HG03457 (cell line): ENCODE measurements around the gene CRIM1.

Source experiments
- ATAC-seq: cut with Tn5 transposase; IDR thresholded peaks from one replicate; pipeline ENCODE4 v1.9.1; 2021; ENCODE audit warnings: moderate number of reproducible peaks; ENCODE audit not compliant: unreplicated experiment

The CRIM1 gene

GRCh38 chr2:36541891-36542595 is 186.5 kb downstream of the CRIM1 start:
- no peak for ATAC-seq

GRCh38 chr2:36544638-36545338 is 189.2 kb downstream of the CRIM1 start:
- ATAC-seq, result no peak

GRCh38 chr2:36545871-36546416 is 190.4 kb downstream of the CRIM1 start:
- no peak for ATAC-seq

GRCh38 chr2:36547906-36548305 is 192.3 kb downstream of the CRIM1 start:
- ATAC-seq, result no peak

- no peak for ATAC-seq
Measured at GRCh38 chr2:36549165-36549574, 193.6 kb downstream of the CRIM1 start.

- ATAC-seq, result no peak
Measured at GRCh38 chr2:36550006-36550405, 194.4 kb downstream of the CRIM1 start.

- no peak for ATAC-seq
Measured at GRCh38 chr2:36553683-36554082, 198.1 kb downstream of the CRIM1 start.

- no peak for ATAC-seq
Measured at GRCh38 chr2:36554531-36554930, 199.0 kb downstream of the CRIM1 start.

GRCh38 chr2:36555789-36556188 is 200.2 kb downstream of the CRIM1 start:
- ATAC-seq, result no peak

GRCh38 chr2:36556842-36557241 is 201.3 kb downstream of the CRIM1 start:
- no peak for ATAC-seq

GRCh38 chr2:36559221-36559942 is 203.8 kb downstream of the CRIM1 start:
- no peak for ATAC-seq

GRCh38 chr2:36560726-36561125 is 205.1 kb downstream of the CRIM1 start:
- ATAC-seq, result no peak

GRCh38 chr2:36561237-36561944 is 205.8 kb downstream of the CRIM1 start:
- no peak for ATAC-seq

- ATAC-seq, result no peak
Measured at GRCh38 chr2:36562240-36562639, 206.7 kb downstream of the CRIM1 start.

GRCh38 chr2:36562973-36563532 is 207.5 kb downstream of the CRIM1 start:
- ATAC-seq, result no peak

- ATAC-seq, result no peak
Measured at GRCh38 chr2:36564377-36564930, 208.9 kb downstream of the CRIM1 start.

GRCh38 chr2:36565712-36566111 is 210.1 kb downstream of the CRIM1 start:
- ATAC-seq, result no peak

- ATAC-seq, result no peak
Measured at GRCh38 chr2:36566887-36567286, 211.3 kb downstream of the CRIM1 start.

- no peak for ATAC-seq
Measured at GRCh38 chr2:36567711-36568408, 212.3 kb downstream of the CRIM1 start.
